ENCODE data around the gene BRCA2. TPM values are rescaled to one million over a fixed set of nuclear protein-coding genes. Genes with fewer than 3 reads are reported as not detected.

BRCA2 gene
- total RNA-seq, 4 donors from 2014 or later: 0.94 to 3.6 (median 2.4) TPM

DNA sequence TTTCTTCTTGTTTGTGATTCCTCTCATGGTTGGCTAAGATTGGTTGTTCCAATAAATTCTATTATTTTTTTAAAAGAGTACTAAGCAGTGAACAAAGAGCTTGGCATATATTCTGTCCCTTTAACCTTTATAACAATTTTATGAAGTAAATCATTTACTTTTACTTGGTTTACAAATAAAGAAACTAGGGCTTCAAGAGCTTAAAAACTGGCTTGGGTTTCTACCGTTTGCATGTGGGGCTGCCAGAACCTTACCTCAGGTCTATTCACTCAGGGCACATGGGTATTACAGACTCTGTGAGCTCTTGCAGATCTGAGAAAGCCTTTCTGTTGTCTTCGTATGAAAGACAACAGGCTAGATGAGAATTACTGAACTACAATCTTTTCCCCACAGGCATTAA is 99.3 kb downstream of the BRCA2 start:
- TF ChIP-seq, protein P1, sequence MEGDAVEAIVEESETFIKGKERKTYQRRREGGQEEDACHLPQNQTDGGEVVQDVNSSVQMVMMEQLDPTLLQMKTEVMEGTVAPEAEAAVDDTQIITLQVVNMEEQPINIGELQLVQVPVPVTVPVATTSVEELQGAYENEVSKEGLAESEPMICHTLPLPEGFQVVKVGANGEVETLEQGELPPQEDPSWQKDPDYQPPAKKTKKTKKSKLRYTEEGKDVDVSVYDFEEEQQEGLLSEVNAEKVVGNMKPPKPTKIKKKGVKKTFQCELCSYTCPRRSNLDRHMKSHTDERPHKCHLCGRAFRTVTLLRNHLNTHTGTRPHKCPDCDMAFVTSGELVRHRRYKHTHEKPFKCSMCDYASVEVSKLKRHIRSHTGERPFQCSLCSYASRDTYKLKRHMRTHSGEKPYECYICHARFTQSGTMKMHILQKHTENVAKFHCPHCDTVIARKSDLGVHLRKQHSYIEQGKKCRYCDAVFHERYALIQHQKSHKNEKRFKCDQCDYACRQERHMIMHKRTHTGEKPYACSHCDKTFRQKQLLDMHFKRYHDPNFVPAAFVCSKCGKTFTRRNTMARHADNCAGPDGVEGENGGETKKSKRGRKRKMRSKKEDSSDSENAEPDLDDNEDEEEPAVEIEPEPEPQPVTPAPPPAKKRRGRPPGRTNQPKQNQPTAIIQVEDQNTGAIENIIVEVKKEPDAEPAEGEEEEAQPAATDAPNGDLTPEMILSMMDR (IDR thresholded peaks at IDR 0.05; ENCODE audit: low read depth): no peak

DNA sequence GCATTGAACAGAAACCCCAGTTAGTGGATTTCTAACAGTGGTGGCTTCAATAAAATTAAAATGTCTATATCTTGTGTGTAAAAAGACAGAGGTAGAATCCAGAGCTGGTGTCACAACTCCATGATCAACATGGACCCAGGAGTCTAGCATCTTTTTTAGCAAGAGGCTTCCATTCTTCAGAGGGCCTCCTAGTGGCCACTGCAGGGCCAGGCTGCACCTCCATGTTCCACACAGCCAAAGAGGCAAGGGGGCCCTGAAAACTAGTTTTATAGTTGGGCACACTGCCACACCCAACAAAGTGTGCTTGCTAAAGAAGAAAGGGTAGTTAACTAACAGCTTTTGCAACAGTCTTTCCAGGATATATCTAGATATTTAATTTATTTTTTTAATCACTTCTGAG is 99.7 kb downstream of the BRCA2 start:
- TF ChIP-seq, protein P1 (IDR thresholded peaks at IDR 0.05; ENCODE audit: low read depth): no peak

DNA sequence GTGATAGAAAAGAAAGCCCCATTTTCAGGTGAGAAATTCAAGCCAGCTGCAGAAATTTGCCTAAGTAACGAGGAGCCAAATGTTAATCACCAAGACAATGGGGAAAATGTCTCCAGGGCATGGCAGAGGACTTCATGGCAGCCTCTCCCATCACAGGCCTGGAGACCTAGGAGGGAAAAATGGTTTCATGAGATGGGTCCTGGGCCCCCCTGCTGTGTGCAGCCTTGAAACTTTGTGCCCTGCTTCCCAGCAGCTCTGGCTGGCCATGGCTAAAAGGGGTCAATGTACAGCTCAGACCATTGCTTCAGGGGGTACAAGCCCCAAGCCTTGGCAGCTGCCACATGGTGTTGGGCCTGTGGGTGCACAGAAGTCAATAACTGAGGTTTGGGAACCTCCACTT is 102.7 kb downstream of the BRCA2 start:
- TF ChIP-seq, protein P1 (IDR thresholded peaks at IDR 0.05; ENCODE audit: low read depth): no peak

DNA sequence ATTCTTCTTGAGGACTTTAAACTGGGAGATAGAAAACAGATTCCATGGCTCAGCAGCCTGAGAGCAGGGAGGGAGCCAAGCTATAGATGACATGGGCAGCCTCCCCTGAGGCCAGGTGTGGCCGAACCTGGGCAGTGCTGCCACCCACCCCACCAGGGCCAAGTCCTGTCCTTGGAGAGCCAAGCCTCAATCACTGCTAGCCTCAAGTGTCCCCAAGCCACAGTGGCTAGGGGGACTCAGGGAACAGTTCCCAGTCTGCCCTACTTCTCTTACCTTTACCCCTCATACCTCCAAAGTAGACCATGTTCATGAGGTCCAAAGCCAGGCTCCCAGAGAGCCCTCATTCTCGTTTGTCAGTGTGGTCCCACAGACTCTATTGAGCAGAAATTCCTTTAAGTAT is 104.6 kb downstream of the BRCA2 start:
- TF ChIP-seq, protein P1 (IDR thresholded peaks at IDR 0.05; ENCODE audit: low read depth): no peak

DNA sequence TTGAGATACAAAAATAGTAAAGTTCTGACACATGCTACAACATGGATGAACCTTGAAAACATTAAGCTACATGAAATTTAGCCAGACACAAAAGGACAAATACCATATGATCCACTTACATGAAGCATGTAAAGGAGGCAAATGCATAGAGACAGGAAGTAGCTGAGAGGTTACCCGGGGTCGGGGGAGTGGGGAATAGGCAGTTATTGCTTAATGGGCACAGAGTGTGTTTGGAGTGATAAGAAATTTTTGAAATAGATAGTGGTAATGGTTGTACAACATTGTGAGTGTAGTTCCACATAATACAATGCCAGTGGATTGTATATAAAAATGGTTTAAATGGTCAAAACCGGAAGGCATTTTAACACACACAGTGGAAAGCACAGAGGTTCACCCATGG is 108.3 kb downstream of the BRCA2 start:
- TF ChIP-seq, protein P1 (IDR thresholded peaks at IDR 0.05; ENCODE audit: low read depth): no peak

DNA sequence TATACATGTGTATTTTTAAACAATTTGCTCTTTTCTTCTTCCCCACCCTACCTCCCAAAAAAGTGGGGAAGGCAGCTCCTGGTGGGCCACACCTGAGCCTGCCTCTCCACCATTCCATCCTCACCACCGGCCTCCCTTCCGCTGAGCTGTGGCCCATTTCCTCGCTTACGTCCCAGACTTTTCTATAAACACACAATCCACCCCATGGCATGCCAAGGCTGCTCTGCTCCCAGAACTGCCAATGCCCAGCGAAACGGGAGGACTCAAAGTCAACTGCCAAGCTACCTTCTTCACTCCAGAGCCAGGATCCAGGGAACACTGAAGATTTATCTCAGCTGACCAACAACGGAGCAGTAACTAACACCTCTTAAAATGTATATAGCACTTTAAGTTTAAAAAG is 109.8 kb downstream of the BRCA2 start:
- TF ChIP-seq, protein P1 (IDR thresholded peaks at IDR 0.05; ENCODE audit: low read depth): no peak

DNA sequence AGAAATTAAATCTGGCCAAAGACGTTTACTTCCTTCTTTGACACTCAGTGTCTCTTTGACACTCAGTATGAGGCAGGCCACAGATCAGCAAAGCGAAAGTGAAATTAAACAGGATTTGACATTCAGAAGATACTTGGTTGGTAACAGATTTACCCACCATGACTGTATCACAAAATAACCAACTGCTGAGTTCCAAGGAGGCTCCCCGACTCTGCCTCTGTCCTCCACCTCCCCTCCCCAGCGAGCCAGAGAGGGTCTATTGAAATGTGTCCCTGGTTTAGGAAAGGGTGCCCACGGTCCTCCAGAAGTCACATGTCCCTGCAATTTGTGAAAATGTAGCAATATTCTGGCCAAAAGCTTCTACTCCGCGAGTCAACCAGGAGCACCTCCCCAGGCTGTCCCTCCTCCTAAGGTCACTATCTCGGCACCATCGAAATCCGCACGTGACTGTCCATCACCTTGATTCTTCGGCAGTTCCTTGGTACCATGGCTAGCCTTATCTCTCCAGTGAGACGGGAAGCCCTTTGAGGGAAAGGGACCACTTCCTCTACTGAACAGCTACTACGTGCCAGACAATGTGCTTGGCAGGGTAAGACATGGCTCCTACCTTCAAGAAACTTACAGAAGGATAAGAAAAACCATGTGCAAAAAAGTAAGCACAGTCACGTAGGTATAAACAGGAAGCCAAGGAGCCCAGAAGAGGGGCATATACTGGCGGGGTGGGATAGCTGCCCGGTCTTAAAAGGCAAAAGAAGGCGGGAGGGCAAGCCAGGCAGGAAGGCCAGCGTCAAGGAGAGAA is 111.1 kb downstream of the BRCA2 start:
- TF ChIP-seq, protein P1 (IDR thresholded peaks at IDR 0.05; ENCODE audit: low read depth): no peak
